Testis (tissue), 2 donors: Measurements from ENCODE around the gene COL5A1.

Experiments used
- POLR2A ChIP-seq: fragments of 450-650 bp; IDR thresholded peaks from one replicate; pipeline ENCODE4 v1.6.1; 2017; ENCODE audit warnings: antibody characterized with exemption, mild to moderate bottlenecking, moderate library complexity
- TF ChIP-seq, protein P1 (sequence below), 3 experiments: fragments of 450-650 bp in 2 of 3; fragments of 200-600 bp in 1 of 3; sonication (generic) in 1 of 3; IDR thresholded peaks; one replicate each; pipeline ENCODE4 v1.5.1; 2016 to 2019; ENCODE audit warnings: antibody characterized with exemption in 3 of 3, mild to moderate bottlenecking in 2 of 3, moderate library complexity in 1 of 3

DNA sequence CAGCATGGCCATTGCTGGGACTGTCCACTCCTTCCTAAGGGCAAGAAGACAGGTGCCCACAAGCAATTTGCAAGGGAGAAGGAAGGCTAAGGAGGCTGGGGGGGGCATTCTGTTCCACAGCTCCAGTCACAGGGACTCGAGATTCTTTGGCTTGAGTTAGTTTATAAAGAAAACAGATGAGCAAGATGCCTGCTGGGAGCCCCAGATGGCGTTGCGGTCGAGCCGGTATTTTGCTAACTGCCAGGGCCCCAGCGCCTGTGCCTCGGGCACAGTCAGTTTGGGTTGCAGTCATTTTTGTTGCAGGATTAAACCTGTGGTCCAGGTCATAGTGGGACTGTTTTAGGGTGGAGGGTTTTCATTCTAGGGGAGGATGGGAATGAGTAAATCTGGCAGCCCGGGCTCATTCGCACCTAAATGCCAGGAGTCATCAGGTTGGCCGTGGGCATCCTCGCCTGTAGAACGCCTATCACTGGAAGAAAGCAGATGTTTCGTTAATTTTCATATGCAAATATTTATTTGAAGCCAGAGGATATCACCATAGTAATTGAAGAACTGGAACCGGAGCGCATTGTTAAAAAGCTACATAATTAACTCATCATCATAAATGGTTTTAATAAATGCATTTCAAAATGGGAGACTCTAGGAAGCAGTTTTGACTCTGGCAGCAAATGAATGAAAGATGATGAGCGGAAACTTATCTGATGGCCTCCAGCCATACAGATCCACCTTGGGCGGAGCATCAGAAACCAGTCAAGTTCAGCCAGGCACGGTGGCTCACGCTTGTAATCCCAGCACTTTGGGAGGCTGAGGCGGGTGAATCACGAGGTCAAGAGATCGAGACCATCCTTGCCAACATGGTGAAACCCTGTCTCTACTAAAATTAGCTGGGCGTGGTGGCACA, 151.9 kb downstream of the COL5A1 start:
- TF ChIP-seq, protein P1, sequence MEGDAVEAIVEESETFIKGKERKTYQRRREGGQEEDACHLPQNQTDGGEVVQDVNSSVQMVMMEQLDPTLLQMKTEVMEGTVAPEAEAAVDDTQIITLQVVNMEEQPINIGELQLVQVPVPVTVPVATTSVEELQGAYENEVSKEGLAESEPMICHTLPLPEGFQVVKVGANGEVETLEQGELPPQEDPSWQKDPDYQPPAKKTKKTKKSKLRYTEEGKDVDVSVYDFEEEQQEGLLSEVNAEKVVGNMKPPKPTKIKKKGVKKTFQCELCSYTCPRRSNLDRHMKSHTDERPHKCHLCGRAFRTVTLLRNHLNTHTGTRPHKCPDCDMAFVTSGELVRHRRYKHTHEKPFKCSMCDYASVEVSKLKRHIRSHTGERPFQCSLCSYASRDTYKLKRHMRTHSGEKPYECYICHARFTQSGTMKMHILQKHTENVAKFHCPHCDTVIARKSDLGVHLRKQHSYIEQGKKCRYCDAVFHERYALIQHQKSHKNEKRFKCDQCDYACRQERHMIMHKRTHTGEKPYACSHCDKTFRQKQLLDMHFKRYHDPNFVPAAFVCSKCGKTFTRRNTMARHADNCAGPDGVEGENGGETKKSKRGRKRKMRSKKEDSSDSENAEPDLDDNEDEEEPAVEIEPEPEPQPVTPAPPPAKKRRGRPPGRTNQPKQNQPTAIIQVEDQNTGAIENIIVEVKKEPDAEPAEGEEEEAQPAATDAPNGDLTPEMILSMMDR (IDR thresholded peaks at IDR 0.05), result no peak
- no peak for TF ChIP-seq POLR2A
